Endothelial cell of umbilical vein (primary cell): ENCODE data around the gene B9D1. TPM values are rescaled to one million over a fixed set of nuclear protein-coding genes. Genes with fewer than 3 reads are reported as not detected.

Experiments
- BruUV-seq: library from RNA; stranded (reverse); fragments of 400-500 nt; replicated peaks from 2 replicates; lab custom pipeline; 2021; lab: Mats Ljungman, UMichigan
- CTCF ChIA-PET: fragments of 300-600, 350-600 bp; sonication (Branson Sonifier 250); formaldehyde crosslinking; loops from one replicate; lab custom pipeline; 2021; ENCODE audit warnings: antibody characterized with exemption, inconsistent platforms; lab: Charles Lee
- POLR2A ChIA-PET: fragments of 300-600, 350-600 bp; sonication (Branson Sonifier 250); formaldehyde crosslinking; loops from one replicate; lab custom pipeline; 2021; ENCODE audit warnings: antibody characterized with exemption, inconsistent platforms; lab: Charles Lee
- DNase-seq: peaks from one replicate; pipeline ENCODE4 v3.0.0-alpha.2; 2011; ENCODE audit warnings: low read depth, low spot score
- FAIRE-seq: peaks from 2 replicates; lab custom pipeline; 2011; peaks lifted over from hg19 to GRCh38; lab: Jason Lieb, UNC
- H2AFZ ChIP-seq: 2 replicates; pipeline ENCODE4 v1.6.0; 2012; ENCODE audit warnings: low read depth, low read length, control low read depth, inconsistent platforms
- H3K27ac ChIP-seq: 2 replicates; pipeline ENCODE4 v1.5.1; 2011; ENCODE audit warnings: low read depth, mild to moderate bottlenecking, control low read depth, low read length, moderate library complexity; ENCODE audit not compliant: insufficient read depth
- H3K27me3 ChIP-seq, 2 experiments: 2 replicates each; pipeline versions ENCODE4 v1.6.0 to v1.6.1; 2011; ENCODE audit warnings: low read length in 2 of 2, mixed read lengths in 1 of 2; ENCODE audit not compliant: control insufficient read depth in 2 of 2, insufficient read depth in 2 of 2
- H3K36me3 ChIP-seq, 2 experiments: 2 replicates in 1 of 2; 3 replicates in 1 of 2; pipeline ENCODE4 v1.5.1; 2011; ENCODE audit warnings: low read length in 2 of 2, mild to moderate bottlenecking in 1 of 2, moderate library complexity in 1 of 2; ENCODE audit not compliant: control insufficient read depth in 2 of 2, insufficient read depth in 2 of 2; ENCODE audit errors: extremely low read depth in 1 of 2
- H3K4me1 ChIP-seq: 3 replicates; pipeline ENCODE4 v1.5.1; 2011; ENCODE audit warnings: mild to moderate bottlenecking, low read length; ENCODE audit not compliant: control insufficient read depth, insufficient read depth; ENCODE audit errors: extremely low read depth
- H3K4me2 ChIP-seq: 2 replicates; pipeline ENCODE4 v1.6.1; 2011; ENCODE audit warnings: low read length, control low read depth, mixed read lengths; ENCODE audit not compliant: insufficient read depth
- H3K4me3 ChIP-seq, 3 experiments: fragments of 200-600 bp in 1 of 3; sonication (generic), shearing (Covaris generic) in 1 of 3; replicated peaks in 1 of 3; 2 replicates each; pipeline ENCODE4 v1.5.1; 2011 to 2016; ENCODE audit warnings: control low read depth in 3 of 3, low read length in 3 of 3, mild to moderate bottlenecking in 2 of 3, inconsistent platforms in 1 of 3, low read depth in 1 of 3, moderate library complexity in 1 of 3; ENCODE audit not compliant: insufficient read depth in 1 of 3
- H3K79me2 ChIP-seq: 2 replicates; pipeline ENCODE4 v1.6.0; 2012; ENCODE audit warnings: low read length, inconsistent platforms; ENCODE audit not compliant: control insufficient read depth, insufficient read depth
- H3K9ac ChIP-seq: replicated peaks from 2 replicates; pipeline ENCODE3; 2011; ENCODE audit warnings: low read length, control low read depth; ENCODE audit not compliant: insufficient read depth; ENCODE audit errors: extremely low read depth
- H3K9me1 ChIP-seq: replicated peaks from 3 replicates; pipeline ENCODE4 v1.6.0; 2011; ENCODE audit warnings: mild to moderate bottlenecking, low read length; ENCODE audit not compliant: control insufficient read depth, insufficient read depth; ENCODE audit errors: extremely low read depth
- H3K9me3 ChIP-seq: replicated peaks from 2 replicates; pipeline ENCODE4 v1.5.1; 2012; ENCODE audit warnings: low read length, inconsistent platforms; ENCODE audit not compliant: control insufficient read depth, insufficient read depth
- H4K20me1 ChIP-seq: replicated peaks from 2 replicates; pipeline ENCODE3; 2011; ENCODE audit warnings: mild to moderate bottlenecking, low read length; ENCODE audit not compliant: control insufficient read depth, insufficient read depth; ENCODE audit errors: extremely low read depth
- EZH2 ChIP-seq: IDR thresholded peaks from 2 replicates; pipeline ENCODE4 v1.6.1; 2012; ENCODE audit warnings: borderline replicate concordance, low read depth, mild to moderate bottlenecking, moderate library complexity, low read length, inconsistent platforms; ENCODE audit not compliant: severe bottlenecking
- FOS ChIP-seq: IDR thresholded peaks from 2 replicates; pipeline ENCODE4 v1.6.1; 2011; ENCODE audit warnings: mild to moderate bottlenecking, low read length, moderate library complexity, borderline replicate concordance; ENCODE audit not compliant: insufficient read depth
- GATA2 ChIP-seq: IDR thresholded peaks from 2 replicates; pipeline ENCODE4 v1.7.0; 2011; ENCODE audit warnings: low read depth, mild to moderate bottlenecking, moderate library complexity, mixed read lengths, low read length; ENCODE audit not compliant: insufficient read length, insufficient read depth
- JUN ChIP-seq: IDR thresholded peaks from 2 replicates; pipeline ENCODE4 v1.6.1; 2011; ENCODE audit warnings: borderline replicate concordance, low read depth; ENCODE audit not compliant: insufficient read length, insufficient read depth
- MYC ChIP-seq: IDR thresholded peaks from one replicate; pipeline ENCODE4 v1.6.1; 2011; ENCODE audit warnings: mild to moderate bottlenecking, low read depth, low read length
- POLR2A ChIP-seq: IDR thresholded peaks from 2 replicates; pipeline ENCODE4 v1.6.1; 2012; ENCODE audit warnings: low read depth, mild to moderate bottlenecking, control low read depth, low read length
- POLR2AphosphoS5 ChIP-seq: IDR thresholded peaks from 2 replicates; pipeline ENCODE4 v1.6.1; 2012; ENCODE audit warnings: low read depth, mild to moderate bottlenecking, control low read depth, low read length, moderate library complexity; ENCODE audit not compliant: insufficient read depth
- dilution Hi-C: fragments of 300-500 bp; cut with MboI; formaldehyde crosslinking; loops from one replicate; pipeline ENCODE4 v1.15.0; 2019; ENCODE audit warnings: low sequenced_read_pairs; ENCODE audit not compliant: extremely low pct_ligation_motif_present
- intact Hi-C: fragments of 100-400 bp; cut with micrococcal nuclease; formaldehyde crosslinking; loops from one replicate; pipeline ENCODE4 v1.10.0; 2022
- polyA plus RNA-seq, 4 experiments: library from polyadenylated mRNA; depleted of rRNA in 3 of 4; stranded (reverse) in 3 of 4; unstranded in 1 of 4; fragments of >200 nt; gene quantifications; 2 replicates each; pipeline versions ENCODE4 v1.2.1 to v1.2.3, GENCODE V29; 2011 to 2012; ENCODE audit warnings: missing spikeins in 1 of 4
- total RNA-seq: library from RNA; stranded (reverse); gene quantifications from 2 replicates; pipeline ENCODE4 v1.2.3, GENCODE V29; 2021
- TF ChIP-seq, protein P1 (sequence below), 2 donors: IDR thresholded peaks; 1 replicate in 1 of 2; 2 replicates in 1 of 2; pipeline ENCODE4 v1.5.1; 2011; ENCODE audit warnings: low read length in 2 of 2, mild to moderate bottlenecking in 2 of 2, moderate library complexity in 2 of 2, control low read depth in 1 of 2, inconsistent platforms in 1 of 2, low read depth in 1 of 2; ENCODE audit not compliant: insufficient read depth in 1 of 2; ENCODE audit errors: extremely low read depth in 1 of 2
- TF ChIP-seq, protein P2 (sequence below): IDR thresholded peaks from 2 replicates; pipeline ENCODE4 v1.6.1; 2011; ENCODE audit not compliant: insufficient read depth, insufficient read length

The B9D1 gene
- total and polyA plus RNA-seq, 2 donors (not counting 3 experiments of a cell fraction or from before 2014, with no cell fraction given), result 20.5 to 55.8 TPM

DNA sequence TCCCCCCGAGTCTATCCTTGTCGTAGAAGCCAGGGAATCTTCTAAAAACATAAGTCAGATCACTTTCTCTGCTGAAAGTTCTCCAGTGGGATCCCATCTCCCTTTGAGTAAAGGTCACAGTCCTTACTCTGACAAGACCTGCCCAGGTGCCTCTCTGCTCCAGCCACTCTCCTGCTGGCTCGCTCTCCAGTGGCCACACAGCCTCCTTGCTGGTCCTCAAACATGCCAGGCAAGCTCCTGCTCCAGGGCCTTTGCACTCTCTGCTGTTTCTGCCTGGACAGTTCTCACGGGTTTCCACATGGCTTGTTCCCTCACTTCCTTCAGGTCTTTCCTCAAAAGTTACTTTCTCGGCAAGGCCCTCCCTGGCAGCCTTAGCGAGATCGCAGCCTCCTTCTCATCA lies 3.4 kb downstream of the B9D1 start:
- H4K20me1 ChIP-seq, result no peaks in the 10 kb centered on the region
- H3K9me3 ChIP-seq, result no peaks in the 10 kb centered on the region
- H3K9ac ChIP-seq, result no peak overlapping the region
- H3K4me1 ChIP-seq, result peaks cover 8% of the 10 kb centered on the region
- no peak overlapping the region for H3K4me3 ChIP-seq
- H3K79me2 ChIP-seq, result no peaks in the 10 kb centered on the region
- no peaks in the 10 kb centered on the region for H3K9me1 ChIP-seq
- H3K27me3 ChIP-seq, result no peaks in the 10 kb centered on the region
- no peak overlapping the region for H3K27ac ChIP-seq
- dilution Hi-C loops (no loop called here), intact Hi-C loops (no loop called here)
- FAIRE-seq (no peak), DNase-seq (no peak)
- peaks cover 0 to 2% of the 10 kb centered on the region in 2 experiments for H3K36me3 ChIP-seq
- CTCF ChIA-PET, result no interaction called here
- H2AFZ ChIP-seq, result no peak overlapping the region
- POLR2A ChIA-PET, result no interaction called here
- H3K4me2 ChIP-seq, result no peak overlapping the region
- TF ChIP-seq FOS (no peak), MYC (no peak), JUN (no peak), EZH2 (no peak), GATA2 (no peak), POLR2A (no peak), POLR2AphosphoS5 (no peak)
- TF ChIP-seq, protein P1, sequence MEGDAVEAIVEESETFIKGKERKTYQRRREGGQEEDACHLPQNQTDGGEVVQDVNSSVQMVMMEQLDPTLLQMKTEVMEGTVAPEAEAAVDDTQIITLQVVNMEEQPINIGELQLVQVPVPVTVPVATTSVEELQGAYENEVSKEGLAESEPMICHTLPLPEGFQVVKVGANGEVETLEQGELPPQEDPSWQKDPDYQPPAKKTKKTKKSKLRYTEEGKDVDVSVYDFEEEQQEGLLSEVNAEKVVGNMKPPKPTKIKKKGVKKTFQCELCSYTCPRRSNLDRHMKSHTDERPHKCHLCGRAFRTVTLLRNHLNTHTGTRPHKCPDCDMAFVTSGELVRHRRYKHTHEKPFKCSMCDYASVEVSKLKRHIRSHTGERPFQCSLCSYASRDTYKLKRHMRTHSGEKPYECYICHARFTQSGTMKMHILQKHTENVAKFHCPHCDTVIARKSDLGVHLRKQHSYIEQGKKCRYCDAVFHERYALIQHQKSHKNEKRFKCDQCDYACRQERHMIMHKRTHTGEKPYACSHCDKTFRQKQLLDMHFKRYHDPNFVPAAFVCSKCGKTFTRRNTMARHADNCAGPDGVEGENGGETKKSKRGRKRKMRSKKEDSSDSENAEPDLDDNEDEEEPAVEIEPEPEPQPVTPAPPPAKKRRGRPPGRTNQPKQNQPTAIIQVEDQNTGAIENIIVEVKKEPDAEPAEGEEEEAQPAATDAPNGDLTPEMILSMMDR (IDR thresholded peaks at IDR 0.05; ENCODE audit: extremely low read depth in 1 of 2, insufficient read depth in 1 of 2, low read depth in 1 of 2, low read length in 2 of 2), result no peak
- TF ChIP-seq, protein P2, sequence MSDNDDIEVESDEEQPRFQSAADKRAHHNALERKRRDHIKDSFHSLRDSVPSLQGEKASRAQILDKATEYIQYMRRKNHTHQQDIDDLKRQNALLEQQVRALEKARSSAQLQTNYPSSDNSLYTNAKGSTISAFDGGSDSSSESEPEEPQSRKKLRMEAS, result no peak
- no TSS peak for BruUV-seq
